HT1080 (cell line): ENCODE measurements around the gene MSL1. TPM values are rescaled to one million over a fixed set of nuclear protein-coding genes. Genes with fewer than 3 reads are reported as not detected.

Source experiments
- DNase-seq: peaks from one replicate; pipeline ENCODE4 v3.0.0-alpha.2; 2015; ENCODE audit warnings: low read depth
- polyA plus RNA-seq, 2 experiments: library from polyadenylated mRNA; depleted of rRNA; stranded (reverse); fragments of >200 nt; gene quantifications; 2 replicates each; pipeline ENCODE4 v1.2.3, GENCODE V29; 2015
- total RNA-seq: library from RNA; depleted of rRNA; stranded (reverse); fragments of >200 nt; shearing (Covaris generic); gene quantifications from 2 replicates; pipeline ENCODE4 v1.2.3, GENCODE V29; 2014; rRNA removed

MSL1 gene
- 42.5 and 51.3 TPM in 2 replicates for total RNA-seq
- polyA plus RNA-seq (2015; cell fraction: cytosol; rRNA removed): 38.3 and 43.9 TPM in 2 replicates
- 145 and 152 TPM in 2 replicates for polyA plus RNA-seq (2015; cell fraction: nucleus; rRNA removed)

GRCh38 chr17:40121181-40122135 lies at the start of gene MSL1:
TSS of gene MSL1 (plus strand) at chr17:40121971. CDS start at chr17:40122613, 642 bp downstream.
- DNase-seq: peak; percentile 61

GRCh38 chr17:40072040-40072734 lies 49.6 kb upstream of the MSL1 start:
- DNase-seq: no peak

GRCh38 chr17:40072735-40073346 lies 48.9 kb upstream of the MSL1 start:
- DNase-seq: no peak

- no peak for DNase-seq
These were observed 48.2 kb upstream of the MSL1 start for GRCh38 chr17:40073454-40074174.

GRCh38 chr17:40074175-40074512 lies 47.6 kb upstream of the MSL1 start:
- DNase-seq: no peak

- DNase-seq: no peak
These were observed 46.9 kb upstream of the MSL1 start for GRCh38 chr17:40074871-40075200.

GRCh38 chr17:40075201-40075941 lies 46.4 kb upstream of the MSL1 start:
- DNase-seq: no peak

- DNase-seq: no peak
These were observed 45.8 kb upstream of the MSL1 start for GRCh38 chr17:40075942-40076498.

GRCh38 chr17:40076591-40076990 lies 45.2 kb upstream of the MSL1 start:
- DNase-seq: no peak

GRCh38 chr17:40079545-40079944 lies 42.2 kb upstream of the MSL1 start:
- no peak for DNase-seq

- no peak for DNase-seq
These were observed 37.3 kb upstream of the MSL1 start for GRCh38 chr17:40084477-40084876.

GRCh38 chr17:40086150-40087044 lies 35.4 kb upstream of the MSL1 start:
- peak; percentile 35 for DNase-seq

GRCh38 chr17:40087049-40087794 lies 34.5 kb upstream of the MSL1 start:
- no peak for DNase-seq

- DNase-seq: no peak
These were observed 33.7 kb upstream of the MSL1 start for GRCh38 chr17:40087903-40088718.

- DNase-seq: no peak
These were observed 32.5 kb upstream of the MSL1 start for GRCh38 chr17:40089077-40089895.

- DNase-seq: no peak
These were observed 31.3 kb upstream of the MSL1 start for GRCh38 chr17:40090237-40091119.
